Fibroblast of mammary gland (primary cell): ENCODE results near the gene PRMT1.

Experiments used
- DNase-seq: peaks from one replicate; pipeline ENCODE4 v3.0.0-alpha.2; 2010; ENCODE audit warnings: low read depth
- H3K4me3 ChIP-seq: 2 replicates; pipeline ENCODE4 v1.5.1; 2011; ENCODE audit warnings: low read depth, mild to moderate bottlenecking, low read length, moderate library complexity; ENCODE audit not compliant: control insufficient read depth
- TF ChIP-seq, protein P1 (sequence below): conservative IDR thresholded peaks from 2 replicates; pipeline ENCODE4 v1.5.1; 2011; ENCODE audit warnings: low read depth, low read length, inconsistent platforms; ENCODE audit not compliant: control insufficient read depth, insufficient read depth

PRMT1 gene

DNA sequence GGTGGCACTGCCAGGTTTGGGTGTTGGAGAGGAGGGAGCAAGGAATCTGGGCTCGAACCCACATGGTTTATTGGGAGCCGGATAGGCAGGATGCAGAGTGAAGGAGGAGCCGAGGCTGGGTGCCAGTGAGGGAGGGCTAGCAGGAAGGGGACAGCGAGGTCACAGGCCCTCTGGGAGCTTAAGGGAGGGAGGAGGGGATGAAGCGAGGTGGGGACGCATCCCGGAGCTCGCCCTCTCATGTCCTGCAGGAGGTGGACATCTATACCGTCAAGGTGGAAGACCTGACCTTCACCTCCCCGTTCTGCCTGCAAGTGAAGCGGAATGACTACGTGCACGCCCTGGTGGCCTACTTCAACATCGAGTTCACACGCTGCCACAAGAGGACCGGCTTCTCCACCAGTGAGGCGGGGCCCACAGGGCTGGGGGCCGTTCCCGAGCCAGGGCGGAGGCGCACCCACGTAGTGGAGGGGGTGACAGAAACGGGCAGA is 8.8 kb downstream of the PRMT1 start:
- H3K4me3 ChIP-seq = no peak overlapping the region
- TF ChIP-seq, protein P1, sequence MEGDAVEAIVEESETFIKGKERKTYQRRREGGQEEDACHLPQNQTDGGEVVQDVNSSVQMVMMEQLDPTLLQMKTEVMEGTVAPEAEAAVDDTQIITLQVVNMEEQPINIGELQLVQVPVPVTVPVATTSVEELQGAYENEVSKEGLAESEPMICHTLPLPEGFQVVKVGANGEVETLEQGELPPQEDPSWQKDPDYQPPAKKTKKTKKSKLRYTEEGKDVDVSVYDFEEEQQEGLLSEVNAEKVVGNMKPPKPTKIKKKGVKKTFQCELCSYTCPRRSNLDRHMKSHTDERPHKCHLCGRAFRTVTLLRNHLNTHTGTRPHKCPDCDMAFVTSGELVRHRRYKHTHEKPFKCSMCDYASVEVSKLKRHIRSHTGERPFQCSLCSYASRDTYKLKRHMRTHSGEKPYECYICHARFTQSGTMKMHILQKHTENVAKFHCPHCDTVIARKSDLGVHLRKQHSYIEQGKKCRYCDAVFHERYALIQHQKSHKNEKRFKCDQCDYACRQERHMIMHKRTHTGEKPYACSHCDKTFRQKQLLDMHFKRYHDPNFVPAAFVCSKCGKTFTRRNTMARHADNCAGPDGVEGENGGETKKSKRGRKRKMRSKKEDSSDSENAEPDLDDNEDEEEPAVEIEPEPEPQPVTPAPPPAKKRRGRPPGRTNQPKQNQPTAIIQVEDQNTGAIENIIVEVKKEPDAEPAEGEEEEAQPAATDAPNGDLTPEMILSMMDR = no peak
- DNase-seq = no peak

GRCh38 chr19:49686503-49687088 is 9.5 kb downstream of the PRMT1 start:
- no peak overlapping the region for H3K4me3 ChIP-seq
- TF ChIP-seq, protein P1 = no peak
- DNase-seq = no peak

- no peak for DNase-seq
- TF ChIP-seq, protein P1 = no peak
- no peak overlapping the region for H3K4me3 ChIP-seq
Measured at GRCh38 chr19:49687150-49687549, 10.1 kb downstream of the PRMT1 start.

- DNase-seq = no peak
- TF ChIP-seq, protein P1 = no peak
- H3K4me3 ChIP-seq = no peak overlapping the region
Measured at GRCh38 chr19:49687566-49688316, 10.7 kb downstream of the PRMT1 start.

DNA sequence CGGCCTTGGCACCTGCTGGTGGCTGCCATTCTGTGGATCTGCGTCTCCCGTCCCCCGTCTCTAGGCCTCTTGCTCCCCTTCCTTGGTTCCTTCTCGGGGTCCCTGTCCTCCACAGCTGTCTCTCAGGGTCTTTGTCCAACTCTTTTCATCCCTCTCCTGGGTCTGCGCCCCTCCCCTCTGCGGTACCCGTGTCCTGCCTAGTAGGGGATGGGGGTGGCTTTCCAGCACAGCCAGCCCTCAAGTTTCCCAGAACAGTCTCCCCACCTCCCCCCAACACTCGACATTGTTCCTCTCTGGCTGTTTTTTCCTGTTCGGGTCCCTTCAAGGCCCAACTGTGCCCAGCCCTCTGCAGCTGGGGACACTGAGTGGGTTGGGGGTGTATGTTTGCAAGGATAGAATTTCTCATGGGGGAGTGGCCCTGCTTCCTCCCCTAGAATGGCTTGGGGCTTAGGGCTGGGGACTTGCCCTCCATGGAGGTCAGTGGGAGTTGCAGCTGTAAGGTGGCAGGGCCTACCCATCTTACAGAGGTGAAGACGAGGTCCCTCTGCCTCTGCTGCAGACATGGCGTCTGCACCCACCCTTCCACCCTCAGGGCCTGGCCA is 11.6 kb downstream of the PRMT1 start:
- H3K4me3 ChIP-seq = no peak overlapping the region
- TF ChIP-seq, protein P1 = no peak
- no peak for DNase-seq

- TF ChIP-seq, protein P1 = peak; percentile 52
- DNase-seq = no peak
- H3K4me3 ChIP-seq = peak within 1 kb of the TSS; percentile 60
Measured at GRCh38 chr19:49689133-49690078, 12.3 kb downstream of the PRMT1 start, which contains the start of gene ADM5. Gene ADM5, plus strand, starts transcription at chr19:49689594. Its CDS starts 244 bp downstream, at chr19:49689838.
